Fibroblast of villous mesenchyme (primary cell): ENCODE data around the gene ZSCAN30. TPM values are rescaled to one million over a fixed set of nuclear protein-coding genes. Genes with fewer than 3 reads are reported as not detected.

Source experiments
- DNase-seq: peaks from one replicate; pipeline ENCODE4 v3.0.0-alpha.2; 2010; ENCODE audit warnings: low read depth
- H3K4me3 ChIP-seq: 2 replicates; pipeline ENCODE4 v1.5.1; 2011; ENCODE audit warnings: low read depth, mild to moderate bottlenecking, low read length
- CTCF ChIP-seq: IDR thresholded peaks from 2 replicates; pipeline ENCODE4 v1.5.1; 2012; ENCODE audit warnings: low read depth, mild to moderate bottlenecking, low read length; ENCODE audit not compliant: insufficient read depth
- total RNA-seq: library from RNA; depleted of rRNA; stranded (reverse); fragments of >200 nt; gene quantifications from 2 replicates; pipeline ENCODE4 v1.2.3, GENCODE V29; 2012

Gene ZSCAN30
- total RNA-seq, 1 donor, result 21.6 TPM

GRCh38 chr18:35252466-35252865 is 37.6 kb downstream of the ZSCAN30 start:
- no peak overlapping the region for H3K4me3 ChIP-seq
- no peak for DNase-seq
- no peak for TF ChIP-seq CTCF

- H3K4me3 ChIP-seq, result no peak overlapping the region
- no peak for DNase-seq
- no peak for TF ChIP-seq CTCF
Observed at GRCh38 chr18:35248429-35248828, 41.6 kb downstream of the ZSCAN30 start.

- DNase-seq, result no peak
- no peak overlapping the region for H3K4me3 ChIP-seq
- no peak for TF ChIP-seq CTCF
Observed at GRCh38 chr18:35247412-35248249, 42.4 kb downstream of the ZSCAN30 start.

DNA sequence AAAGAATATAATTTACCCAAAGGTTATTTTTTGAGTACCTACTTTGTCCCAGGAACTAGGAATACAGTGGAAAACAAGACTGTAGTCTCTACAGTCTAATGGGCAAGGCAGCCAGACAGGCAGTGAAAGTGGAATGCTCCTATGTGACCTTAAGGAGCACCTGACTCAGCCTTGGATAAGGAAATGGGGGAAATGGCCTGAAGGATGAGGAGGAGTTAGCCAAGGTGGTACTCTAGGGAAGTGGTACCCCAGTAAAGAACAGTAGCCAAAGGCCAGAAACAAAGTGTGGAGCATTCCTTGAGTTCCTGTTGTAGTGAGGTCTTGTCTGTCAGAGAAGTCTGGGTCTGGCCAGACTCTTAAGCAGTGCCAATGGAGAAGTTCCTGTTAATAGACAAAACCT is 43.2 kb downstream of the ZSCAN30 start:
- no peak overlapping the region for H3K4me3 ChIP-seq

DNA sequence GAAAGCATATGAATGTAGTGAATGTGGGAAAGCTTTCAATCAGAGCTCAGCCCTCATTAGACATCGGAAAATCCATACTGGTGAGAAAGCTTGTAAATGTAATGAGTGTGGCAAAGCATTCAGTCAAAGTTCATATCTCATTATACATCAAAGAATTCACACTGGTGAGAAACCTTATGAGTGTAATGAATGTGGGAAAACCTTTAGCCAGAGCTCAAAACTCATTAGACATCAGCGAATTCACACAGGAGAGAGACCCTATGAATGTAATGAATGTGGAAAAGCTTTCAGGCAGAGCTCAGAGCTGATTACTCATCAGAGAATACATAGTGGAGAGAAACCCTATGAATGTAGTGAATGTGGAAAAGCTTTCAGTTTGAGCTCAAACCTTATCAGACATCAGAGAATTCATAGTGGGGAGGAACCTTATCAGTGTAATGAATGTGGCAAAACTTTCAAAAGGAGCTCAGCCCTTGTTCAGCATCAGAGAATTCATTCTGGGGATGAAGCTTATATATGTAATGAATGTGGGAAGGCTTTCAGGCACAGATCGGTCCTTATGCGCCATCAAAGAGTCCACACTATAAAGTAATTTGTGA is 44.2 kb downstream of the ZSCAN30 start:
- TF ChIP-seq CTCF, result no peak
- DNase-seq, result no peak
- H3K4me3 ChIP-seq, result no peak overlapping the region

More for the DNA sequence above, 43.2 kb downstream of the ZSCAN30 start:
- DNase-seq, result no peak
- no peak for TF ChIP-seq CTCF

DNA sequence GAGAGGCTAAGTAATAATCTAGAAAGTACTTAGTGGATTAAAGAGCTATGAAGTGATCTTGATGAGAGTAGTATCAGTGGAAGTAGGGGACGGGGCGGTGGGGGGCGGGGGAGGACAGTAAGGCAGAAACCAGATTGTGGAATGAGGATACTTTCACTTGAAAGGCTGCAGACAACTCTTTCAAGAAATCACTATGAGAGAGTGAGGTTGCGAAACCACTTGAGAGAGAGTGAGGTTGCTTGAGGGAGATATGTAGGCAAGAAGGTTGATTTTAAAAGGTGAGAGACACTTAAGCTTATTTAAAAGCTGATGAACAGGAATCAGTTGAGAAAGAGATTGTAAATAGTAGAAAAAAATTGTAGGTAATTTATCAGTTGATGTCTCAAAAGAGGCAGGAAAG is 45.4 kb downstream of the ZSCAN30 start:
- no peak for DNase-seq
- H3K4me3 ChIP-seq, result no peak overlapping the region
- TF ChIP-seq CTCF, result no peak
